GM19324 (cell line): ENCODE measurements around the gene STOX1.
"Not testable (repeated sequence)": the region's sequence is repeated elsewhere in the genome, so short reads cannot be mapped to it uniquely, and the experiment has no call there.

Experiments
- ATAC-seq: cut with Tn5 transposase; IDR thresholded peaks from one replicate; pipeline ENCODE4 v1.9.1; 2021; ENCODE audit warnings: mild to moderate bottlenecking, moderate library complexity; ENCODE audit not compliant: unreplicated experiment, low FRiP score

The STOX1 gene

GRCh38 chr10:68829521-68829920 is 2.2 kb downstream of the STOX1 start:
- no peak for ATAC-seq

- no peak for ATAC-seq
Observed at GRCh38 chr10:68829952-68830351, 2.6 kb downstream of the STOX1 start.

DNA sequence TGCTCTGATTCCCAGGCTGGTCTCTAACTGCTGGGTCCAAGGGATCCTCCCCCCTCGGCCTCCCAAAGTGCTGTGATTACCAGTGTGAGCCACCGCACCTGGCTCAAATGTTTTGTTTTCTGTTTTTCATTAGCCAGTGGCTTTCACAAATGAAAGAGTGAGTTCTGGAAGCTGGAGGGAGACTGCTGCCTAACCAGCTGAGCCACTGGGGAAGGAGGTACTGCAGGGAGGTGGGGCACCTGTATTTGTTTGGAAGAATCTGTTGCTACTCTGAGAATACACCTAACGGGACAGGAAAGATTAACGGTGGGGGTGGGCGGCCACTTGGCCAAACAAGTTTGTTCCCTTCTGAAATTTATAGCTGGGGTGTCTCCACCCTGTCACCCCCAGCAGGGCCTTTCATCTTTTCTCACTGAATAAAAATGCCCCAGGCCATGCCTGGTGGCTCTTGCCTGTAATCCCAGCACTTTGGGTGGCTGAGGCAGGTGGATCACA is 4.7 kb downstream of the STOX1 start:
- no peak for ATAC-seq

DNA sequence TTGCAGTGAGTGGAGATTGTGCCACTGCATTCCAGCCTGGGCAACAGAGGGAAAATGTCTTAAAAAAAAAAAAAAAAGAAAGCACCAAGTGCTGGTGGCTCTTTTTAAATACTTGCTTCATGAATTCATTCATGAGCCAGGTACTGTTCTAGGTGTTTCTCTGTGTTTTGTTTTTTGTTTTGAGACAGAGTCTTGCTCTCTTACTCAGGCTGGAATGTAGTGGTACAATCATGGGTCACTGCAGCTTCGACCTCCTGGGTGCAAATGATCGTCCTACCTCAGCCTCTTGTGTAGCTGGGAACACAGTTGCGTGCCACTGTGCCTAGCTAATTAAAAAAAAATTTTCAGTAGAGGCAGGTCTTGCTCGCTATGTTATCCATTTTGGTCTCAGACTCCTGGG is 5.3 kb downstream of the STOX1 start:
- no peak for ATAC-seq

GRCh38 chr10:68837626-68838322 is 10.4 kb downstream of the STOX1 start:
- no peak for ATAC-seq

DNA sequence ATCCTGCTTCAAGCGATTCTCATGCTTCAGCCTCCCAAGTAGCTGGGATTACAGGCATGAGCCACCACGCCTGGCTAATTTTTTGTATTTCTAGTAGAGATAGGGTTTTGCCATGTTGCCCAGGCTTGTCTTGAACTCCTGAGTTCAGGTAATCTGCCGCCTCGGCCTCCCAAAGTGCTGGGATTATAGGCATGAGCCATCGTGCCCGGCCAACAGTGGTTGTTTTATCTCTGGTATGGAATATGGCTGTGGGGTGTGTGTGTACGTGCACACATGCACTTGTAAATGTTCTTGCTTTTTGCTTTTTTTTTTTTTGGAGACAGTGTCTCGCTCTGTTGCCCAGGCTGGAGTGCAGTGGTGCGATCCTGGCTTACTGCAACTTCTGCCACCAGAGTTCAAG is 13.3 kb downstream of the STOX1 start:
- ATAC-seq, result not testable (repeated sequence)

- ATAC-seq, result no peak
Observed at GRCh38 chr10:68848281-68848680, 20.9 kb downstream of the STOX1 start.

GRCh38 chr10:68848806-68849205 is 21.5 kb downstream of the STOX1 start:
- no peak for ATAC-seq

- no peak for ATAC-seq
Observed at GRCh38 chr10:68856352-68856751, 29.0 kb downstream of the STOX1 start.

- ATAC-seq, result no peak
Observed at GRCh38 chr10:68857005-68857404, 29.7 kb downstream of the STOX1 start.

GRCh38 chr10:68861253-68861652 is 33.9 kb downstream of the STOX1 start:
- ATAC-seq, result no peak

- no peak for ATAC-seq
Observed at GRCh38 chr10:68864611-68865010, 37.3 kb downstream of the STOX1 start.

GRCh38 chr10:68868173-68868572 is 40.8 kb downstream of the STOX1 start:
- not testable (repeated sequence) for ATAC-seq

DNA sequence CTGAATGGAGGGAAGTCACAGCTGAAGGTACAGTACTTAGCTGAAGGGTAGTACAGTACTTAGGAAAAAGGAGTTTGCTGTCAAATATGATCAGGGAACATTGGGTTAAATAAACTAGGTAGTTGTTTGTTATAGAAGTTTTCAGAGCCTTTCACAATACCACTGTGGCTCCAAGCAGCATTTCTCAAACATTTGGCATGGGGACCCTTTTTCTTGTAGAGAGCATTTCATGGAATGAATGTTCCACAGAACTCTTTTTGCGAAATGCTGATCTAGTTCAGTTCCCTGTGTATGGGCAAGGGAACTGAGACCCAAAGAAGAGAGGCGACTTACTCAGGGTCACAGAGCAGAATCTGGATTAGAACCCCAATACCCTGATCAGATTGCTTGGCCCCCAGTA is 42.3 kb downstream of the STOX1 start:
- no peak for ATAC-seq

- no peak for ATAC-seq
Observed at GRCh38 chr10:68870061-68870460, 42.7 kb downstream of the STOX1 start.

GRCh38 chr10:68870545-68871104 is 43.3 kb downstream of the STOX1 start:
- no peak for ATAC-seq

DNA sequence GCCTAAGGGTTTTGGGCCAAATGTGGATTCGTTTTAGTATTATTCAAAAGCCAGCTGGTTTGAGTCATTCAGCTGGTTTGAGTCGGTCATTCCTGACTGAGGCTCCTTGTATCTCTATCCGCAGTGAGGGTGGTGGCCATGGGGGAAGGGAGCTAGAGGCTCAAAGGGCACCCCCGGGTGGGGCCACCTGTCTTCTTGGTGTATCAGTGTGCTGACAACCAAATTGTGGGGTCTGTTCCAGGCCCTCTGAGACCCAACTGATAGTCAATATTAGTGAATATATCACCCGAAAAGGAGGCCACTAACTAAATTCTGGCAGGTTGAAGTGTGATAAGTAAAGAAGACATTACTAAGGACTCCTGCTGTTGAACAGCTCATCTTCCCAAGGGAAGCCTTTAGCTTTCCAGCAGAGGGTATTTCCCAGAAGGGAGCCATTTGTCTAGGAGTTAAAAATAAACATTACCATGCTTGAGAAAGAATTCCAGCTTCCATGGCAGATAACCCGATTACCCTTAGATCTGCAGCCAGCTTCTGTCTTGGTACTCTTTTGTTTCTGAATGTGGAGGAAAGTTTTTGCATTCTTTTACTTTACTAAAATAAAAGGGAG is 43.9 kb downstream of the STOX1 start:
- ATAC-seq, result no peak

- ATAC-seq, result no peak
Observed at GRCh38 chr10:68871731-68872342, 44.5 kb downstream of the STOX1 start.

DNA sequence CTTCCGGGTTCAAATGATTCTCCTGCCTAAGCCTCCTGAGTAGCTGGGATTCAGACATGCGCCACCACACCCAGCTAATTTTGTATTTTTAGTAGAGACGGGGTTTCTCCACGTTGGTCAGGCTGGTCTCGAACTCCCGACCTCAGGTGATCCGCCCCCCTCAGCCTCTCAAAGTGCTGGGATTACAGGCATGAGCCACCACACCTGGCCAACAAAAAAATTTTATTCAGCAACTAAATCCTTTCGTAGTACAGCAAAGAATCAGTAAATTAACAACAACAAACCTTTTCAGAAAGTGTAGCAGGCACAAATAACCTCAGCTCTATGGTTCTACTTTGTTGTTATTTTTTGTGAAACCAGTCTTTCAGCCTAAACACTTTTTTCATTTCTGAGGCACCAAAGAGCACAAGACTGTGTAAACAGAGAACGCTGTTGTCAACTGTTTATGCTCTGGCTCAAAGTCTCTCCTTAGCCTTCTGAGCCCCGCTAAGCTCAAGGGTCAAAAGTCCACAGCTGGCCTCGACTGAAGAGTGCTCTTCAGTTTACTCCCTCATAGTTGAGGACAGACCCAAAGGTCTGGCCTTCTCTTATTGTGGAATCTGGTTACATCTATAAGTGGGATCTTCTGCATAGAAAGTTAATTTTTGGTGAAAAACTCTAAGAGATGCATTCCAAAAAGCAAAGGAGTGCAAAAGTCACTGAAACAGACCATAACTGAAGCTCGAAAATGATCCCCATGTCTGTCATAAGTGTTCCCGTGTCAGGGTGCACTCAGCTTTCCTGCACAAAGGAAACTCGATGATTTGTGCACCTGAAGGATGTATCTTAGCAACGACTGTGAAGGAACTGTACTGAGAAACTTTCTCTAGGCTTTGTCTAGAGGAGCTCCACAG is 49.2 kb downstream of the STOX1 start:
- ATAC-seq, result no peak

- ATAC-seq, result no peak
Observed at GRCh38 chr10:68877482-68878110, 50.3 kb downstream of the STOX1 start.
